Stimulated activated CD8-positive, alpha-beta memory T cell treated with anti-CD3 and anti-CD28 coated beads, Interleukin-7, amount 100 ng/mL, for 24 hours (primary cell): ENCODE measurements around the gene PRKCD.

Source experiments
- DNase-seq: peaks from one replicate; pipeline ENCODE4 v3.0.0-alpha.2; 2020; ENCODE audit warnings: low read depth

Gene PRKCD

DNA sequence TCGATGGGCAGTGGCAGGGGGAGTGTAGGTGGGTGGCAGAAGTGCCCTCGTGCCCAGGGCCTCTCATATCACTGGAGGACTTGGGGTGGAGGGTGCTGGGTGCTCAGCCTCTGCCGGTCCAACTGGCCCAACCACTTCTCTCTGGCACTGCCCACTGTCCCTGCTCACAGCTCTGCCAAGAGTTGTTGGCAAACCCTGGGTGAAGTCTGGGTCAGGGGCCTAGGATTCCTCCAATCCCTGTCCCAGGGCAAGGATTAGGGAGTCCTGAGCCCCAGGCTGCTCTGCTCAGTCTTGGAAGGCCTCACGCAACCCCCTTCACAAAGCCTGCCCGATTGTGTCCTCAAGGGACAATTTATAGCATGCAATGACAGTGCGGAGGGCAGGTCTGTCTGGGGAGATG is 5.2 kb upstream of the PRKCD start:
- no peak for DNase-seq

DNA sequence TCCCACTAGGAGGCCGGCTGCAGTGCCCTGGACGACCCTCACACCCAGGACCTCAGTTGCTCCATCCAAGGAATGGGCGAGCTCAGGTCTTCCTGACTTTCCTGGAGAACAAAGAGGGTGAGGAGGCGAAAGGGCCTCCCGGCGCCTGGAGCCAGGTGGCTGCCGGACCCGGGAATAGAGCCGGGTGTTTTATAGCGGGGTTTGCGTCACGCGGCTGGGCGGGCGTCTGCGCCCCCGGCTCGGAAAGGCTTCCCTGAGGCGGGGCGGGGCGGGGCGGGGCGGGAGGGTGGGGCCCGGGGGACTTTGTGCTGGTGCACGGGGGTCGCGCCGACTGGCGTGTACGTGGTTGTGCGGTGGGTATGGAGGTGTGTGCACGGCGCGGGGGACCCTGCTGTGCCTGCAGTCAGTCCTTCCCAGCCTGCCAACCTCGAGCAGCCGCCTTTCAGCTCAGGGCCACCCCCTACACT is 4.6 kb upstream of the PRKCD start:
- DNase-seq: no peak

DNA sequence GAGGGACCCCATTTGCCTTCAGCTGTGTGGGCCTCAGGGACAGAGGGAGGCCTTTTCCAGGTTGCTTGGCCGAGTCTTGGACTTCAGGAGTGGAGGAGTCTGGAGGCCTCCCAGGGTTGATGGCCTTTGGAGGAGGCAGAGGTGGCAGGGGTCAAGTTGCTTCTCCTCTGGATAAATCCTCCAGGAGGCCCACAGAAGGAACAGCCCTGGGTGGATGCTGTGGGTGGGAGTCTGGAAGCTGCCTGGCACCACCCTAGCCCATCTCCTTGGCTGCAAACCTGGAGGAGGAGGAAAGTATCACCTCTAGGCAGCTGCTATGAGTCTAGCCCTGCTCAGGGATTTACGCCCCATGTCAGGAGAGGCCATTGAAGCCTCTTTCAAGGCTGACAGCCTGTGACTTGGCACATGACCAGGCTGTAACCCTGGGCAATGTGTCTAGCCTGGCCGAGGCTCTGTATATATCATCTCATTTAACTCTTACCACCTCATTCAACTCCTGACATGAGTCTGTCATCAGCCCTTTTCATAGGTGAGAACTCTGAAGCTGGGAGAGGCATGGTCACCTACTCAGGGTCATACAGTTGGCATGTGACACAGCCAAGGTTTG is 2.9 kb upstream of the PRKCD start:
- DNase-seq: no peak

DNA sequence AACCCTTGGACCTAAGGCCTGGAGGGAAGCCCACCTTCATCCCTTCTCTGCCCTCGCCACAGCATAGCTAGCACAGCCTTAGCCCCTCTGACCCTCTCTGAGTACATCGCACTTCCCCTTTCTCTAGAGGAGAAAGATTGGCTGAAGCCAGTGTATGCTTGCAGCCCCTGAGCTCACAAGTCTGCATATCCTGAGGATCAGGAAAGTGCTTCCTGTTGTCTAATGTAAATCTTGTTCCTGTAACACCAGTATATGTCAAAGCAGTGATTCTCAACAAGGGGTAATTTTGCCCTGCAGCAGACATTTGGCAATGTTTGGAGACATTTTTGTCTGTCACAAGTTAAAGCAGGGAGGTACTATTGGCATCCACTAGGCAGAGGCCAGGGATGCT is 2.2 kb upstream of the PRKCD start:
- DNase-seq: no peak

DNA sequence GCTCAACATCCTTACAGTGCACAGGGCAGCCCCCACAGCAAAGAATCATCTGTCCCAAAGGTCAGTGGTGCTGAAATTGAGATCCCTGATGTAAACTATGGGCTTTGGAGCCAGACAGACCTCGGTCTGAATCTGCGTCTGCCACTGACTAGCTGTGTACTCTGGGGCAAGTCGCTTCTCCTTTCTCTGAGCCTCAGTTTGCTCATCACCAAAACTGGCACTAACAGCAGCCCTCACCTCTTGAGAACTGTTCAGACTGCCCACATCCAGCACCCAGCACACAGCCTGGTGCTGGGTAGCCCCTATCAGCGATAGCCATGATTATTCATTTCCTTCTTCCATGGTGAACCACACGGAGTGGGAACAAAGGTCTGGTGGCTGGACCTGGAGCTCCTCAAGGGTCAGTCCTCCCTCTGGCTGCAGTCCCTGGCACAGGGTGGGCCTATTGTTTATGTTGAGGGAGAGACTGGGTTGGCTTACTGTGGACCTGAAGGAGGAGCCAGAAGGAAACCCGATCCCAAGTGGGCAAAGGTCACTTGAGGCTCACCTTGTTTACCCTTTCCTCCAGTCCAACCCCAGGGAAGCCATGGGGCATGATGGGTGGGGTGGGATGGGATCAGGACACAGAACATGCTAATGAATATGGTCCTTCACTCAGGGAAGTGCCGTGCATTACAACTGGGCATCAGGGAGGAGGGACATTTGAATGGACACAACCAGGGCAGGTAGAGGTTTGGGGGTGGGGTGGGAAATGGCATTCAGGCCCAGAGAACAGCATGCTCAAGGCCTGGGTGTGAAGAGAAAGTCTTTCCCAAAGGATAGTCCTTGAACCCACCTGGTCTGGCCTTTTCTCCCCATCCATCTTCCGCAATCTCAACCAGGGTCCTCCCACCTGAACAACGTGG is 1.6 kb upstream of the PRKCD start:
- DNase-seq: no peak

DNA sequence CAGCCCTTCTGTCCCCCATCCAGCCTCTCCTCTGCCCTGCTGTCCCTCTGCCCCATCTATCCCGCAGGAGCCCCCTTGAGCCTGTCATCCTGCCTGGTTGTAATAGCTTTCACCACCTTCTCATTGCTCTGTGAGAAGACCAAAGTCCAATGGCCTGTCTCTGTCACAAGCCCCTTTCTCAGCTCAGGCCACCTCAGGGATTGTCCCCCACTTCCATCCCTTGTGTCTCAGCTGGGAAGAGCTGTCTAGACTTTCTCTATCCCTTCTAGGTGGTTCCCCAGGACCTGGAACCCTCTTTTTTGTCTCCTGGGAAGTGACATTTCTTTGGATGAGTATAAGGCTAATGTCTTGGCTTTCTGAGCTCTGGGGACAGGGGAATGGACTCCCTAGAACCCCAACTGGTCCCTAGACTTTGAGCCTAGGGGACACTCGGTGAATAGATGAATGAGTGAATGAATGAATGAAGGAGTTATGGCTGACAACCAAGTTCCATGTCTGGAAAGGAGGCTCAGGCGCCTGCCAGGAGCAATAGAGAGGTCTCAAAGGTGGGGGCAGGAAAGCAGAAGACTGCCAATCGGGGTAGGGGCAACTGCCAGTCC is 849 bp upstream of the PRKCD start:
- no peak for DNase-seq

DNA sequence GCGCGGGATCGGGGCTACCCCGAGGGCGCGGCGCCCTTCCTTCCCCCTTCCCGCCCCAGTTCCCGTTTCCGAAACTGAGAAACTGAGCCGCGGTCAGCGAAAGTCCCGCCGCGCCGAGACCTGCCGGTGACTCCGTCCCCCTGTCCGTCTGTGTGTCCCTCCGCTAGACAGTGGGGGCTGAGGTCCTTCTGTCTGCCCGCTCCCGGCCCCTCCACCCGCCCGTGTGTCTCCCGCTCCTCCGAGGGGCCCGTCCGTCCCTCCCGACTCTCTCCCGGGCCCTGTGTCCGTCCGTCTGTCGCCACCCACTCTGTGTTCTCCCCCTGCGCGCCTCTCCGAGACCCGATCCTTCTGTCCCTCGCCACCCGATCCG is 426 bp downstream of the PRKCD start:
- DNase-seq: no peak

DNA sequence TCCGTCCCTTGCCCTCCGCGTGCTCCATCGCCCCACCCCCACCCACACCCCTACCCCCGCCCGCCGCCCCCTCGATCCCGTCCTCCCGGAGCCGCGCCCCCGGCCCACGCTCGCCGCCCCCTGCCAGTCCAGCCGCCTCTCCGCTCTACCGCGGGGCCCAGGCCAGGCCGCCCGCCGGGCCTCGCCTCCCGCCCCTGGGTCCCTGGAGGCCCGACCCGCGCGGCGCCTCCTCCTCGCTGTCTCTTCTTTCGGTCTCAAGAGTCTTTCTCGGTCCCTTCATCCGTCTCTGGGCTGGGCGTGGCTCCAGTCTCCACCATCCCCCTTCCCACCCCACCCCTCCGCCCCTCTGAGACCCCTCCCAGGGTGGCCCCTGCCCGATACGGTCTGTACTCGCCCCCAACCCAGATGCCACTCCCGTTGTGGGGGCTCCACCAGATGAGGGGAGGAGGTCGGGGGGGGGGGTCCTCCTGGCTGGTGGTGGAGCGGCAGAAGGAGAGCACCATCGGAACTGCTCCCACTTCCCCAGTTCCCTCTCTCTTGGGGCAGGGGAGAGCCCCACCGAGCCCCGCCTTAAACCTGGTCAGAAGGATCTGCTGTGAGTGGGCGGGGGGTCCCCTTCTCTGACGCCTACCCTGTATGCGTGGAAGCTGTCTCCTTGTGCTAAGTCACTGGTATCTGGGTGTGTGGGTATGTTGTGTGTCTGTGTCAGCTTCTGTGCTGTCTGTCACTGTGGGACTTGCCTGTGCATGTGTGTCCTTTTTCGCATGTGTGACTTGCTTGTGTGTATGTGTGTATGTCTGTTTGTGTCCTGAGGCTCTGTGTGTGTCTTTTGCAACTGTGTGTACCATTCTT is 1.0 kb downstream of the PRKCD start:
- no peak for DNase-seq

DNA sequence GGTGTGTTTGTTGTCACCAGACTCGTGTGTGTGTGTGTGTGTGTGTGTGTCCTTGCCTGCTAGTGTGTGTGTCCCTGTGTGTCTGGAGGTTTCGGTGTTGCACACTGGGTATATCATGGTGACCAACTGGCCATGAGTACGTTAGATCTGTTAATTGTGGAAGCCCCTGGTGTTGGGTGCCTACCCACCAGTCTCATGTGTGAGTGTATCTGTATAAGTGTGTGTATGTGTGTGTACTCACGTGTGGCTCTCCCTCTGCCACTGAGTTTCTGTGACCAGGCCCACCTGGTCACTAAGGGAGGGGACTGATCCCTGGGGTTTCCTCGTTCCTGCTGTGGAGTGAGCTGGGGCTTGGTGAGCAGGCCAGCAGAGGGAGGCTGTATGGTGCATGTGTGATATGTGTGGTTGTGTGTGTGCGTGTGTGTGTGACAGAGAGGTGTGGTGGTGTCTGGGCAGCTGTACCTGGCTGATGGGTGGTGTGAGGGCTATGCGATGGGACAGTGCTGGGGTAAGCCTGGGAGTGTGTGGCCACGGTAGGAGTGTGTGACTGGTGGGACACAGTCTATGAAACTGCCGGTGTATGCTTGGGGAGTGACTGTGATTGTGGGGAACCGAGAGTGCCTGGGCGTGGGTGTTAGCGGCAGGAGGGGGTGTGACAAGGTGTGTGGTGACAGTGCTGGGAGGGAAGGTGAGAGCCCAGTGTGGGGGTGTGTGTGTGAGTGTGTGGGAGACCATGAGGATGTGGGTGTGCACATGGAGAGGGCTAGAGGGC is 1.8 kb downstream of the PRKCD start:
- DNase-seq: no peak

DNA sequence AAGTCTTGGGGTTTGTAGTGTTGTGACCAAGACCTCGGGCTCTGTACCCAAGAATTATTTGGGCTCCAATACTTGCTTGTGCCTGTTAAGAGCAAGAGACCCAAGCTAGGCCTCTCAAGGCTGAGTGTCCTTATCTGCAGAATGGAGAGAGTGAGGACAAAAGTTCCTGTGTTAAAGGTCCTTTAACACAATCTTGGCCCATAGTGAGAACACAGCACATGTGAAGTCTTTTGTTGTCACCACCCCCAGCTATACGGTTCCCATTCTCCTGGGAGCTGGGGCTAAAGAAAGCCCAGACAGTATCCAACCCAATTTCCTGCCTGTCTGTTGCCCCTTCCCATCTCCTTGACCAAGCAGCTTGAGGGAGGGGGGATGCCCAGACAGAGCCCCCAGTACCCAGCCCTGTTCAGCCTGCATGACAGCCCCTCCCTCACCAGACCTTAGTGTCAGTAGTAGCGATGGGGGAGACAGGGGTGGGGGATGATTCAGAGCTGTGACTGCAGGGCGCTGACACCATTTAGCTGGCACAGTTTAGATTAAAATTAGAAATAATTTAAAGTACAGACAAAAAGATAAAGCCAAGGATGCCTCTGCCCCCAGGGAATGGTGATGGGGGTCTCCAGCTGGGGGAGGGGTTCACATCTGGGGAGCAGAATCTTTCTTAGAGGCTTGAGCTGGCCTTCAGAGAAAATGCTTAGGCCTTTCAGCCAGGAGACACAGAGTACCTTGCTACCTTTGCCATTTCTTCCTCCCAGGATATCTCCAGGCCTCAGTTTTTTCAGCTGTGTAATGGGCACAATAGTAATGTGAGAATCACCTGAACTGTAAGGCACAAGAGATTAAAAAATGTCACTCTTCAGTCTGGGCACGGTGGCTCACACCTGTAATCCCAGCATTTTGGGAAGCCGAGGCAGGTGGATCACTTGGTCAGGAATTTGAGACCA is 2.7 kb downstream of the PRKCD start:
- no peak for DNase-seq

DNA sequence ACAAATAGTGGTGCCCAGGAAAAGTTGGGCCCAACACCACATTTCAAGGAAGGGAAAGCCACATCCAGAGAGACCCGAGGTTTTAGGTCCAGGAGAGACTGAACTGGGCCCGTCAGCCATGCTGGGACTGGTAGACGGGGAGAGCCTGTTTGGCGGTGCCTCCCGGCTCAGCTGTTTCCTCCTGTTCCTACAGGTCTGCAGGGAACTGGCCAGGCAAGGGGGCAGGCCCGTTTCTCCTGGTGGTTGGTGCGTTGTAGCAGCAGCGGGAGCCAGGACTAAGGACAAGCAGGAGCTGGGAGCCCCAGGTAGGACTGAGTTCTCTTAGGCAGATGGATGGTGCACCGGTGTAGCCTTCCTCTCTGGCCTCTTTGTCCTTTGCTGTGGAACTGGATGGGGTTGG is 3.9 kb downstream of the PRKCD start:
- DNase-seq: no peak

DNA sequence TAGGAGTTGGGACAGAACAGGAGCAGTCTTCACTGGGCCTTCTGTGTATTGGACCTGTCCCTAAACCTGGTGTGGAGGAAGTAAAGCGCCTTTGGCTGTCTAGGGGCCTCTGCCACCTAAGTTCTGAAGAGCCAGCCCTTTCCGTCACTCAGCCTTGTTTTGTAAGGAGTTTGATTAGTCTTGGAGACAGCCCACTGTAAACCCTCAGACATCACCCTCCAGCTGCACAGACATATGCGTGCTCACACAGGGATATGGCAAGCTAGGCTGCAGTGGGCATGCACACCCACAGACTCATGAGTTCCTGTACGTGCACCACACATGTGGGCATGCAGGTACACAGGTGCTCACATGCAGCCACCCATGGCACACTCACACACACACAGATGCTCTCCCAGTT is 5.2 kb downstream of the PRKCD start:
- no peak for DNase-seq

DNA sequence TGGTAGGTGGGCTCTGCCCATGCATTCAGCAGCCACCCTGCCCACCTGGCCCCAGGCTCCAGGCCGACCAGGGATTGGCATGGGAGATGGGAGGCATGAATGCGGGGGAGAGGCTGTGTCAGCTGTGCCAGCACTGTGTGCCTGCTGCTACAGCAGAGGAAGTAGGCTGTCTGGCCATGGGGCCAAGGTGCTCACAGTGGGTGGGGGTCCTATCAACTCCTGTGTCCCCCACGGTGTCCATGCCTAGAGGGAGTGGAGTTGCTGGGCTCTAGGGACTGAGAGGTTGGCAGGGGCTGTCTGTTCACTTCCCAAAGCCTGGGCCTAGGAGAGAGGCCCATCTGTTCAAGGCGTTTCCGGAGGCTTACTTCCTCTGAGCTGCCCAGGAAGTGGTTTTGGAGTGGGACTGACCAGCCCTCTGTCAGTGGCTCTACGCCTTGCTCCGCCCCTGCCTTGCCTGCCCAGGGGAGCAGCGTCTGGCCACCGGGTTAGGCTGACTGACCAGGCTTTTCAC is 5.8 kb downstream of the PRKCD start:
- no peak for DNase-seq

DNA sequence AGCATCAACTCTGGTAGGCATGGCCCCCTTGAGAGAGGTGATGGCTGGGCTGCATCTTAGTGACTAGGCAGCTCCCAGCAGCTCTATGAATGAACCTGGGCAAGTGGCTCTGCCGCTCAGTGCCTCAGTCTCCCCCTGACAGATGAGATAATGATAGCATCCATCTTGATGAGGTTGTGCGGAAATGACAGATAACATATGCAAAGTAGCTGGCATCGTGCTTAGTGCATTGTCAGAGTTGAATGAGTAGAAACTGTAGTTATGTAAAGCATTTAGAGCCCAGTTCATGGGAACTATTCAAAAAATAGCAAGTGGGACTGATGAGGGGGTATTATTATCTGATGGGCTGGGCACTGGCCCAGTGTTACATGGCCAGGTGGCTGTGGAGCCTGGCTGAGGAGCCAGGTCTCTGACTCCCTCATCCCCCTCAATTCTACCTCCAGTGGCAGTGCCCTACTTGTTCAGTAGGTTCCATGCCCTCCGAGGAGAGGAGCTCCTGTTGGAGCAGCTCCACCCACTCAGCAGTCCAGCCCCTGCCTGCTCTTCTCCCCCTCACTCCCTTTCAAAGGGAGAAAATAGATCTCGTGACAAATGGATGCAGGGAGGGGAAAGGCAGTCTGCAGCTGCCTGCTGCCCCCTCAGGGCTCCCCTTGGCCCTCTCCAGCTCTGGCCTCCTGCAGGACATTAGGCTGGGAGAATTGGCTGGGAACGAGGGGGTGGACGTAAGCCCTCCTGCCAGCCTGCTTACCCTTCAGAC is 6.6 kb downstream of the PRKCD start:
- no peak for DNase-seq

DNA sequence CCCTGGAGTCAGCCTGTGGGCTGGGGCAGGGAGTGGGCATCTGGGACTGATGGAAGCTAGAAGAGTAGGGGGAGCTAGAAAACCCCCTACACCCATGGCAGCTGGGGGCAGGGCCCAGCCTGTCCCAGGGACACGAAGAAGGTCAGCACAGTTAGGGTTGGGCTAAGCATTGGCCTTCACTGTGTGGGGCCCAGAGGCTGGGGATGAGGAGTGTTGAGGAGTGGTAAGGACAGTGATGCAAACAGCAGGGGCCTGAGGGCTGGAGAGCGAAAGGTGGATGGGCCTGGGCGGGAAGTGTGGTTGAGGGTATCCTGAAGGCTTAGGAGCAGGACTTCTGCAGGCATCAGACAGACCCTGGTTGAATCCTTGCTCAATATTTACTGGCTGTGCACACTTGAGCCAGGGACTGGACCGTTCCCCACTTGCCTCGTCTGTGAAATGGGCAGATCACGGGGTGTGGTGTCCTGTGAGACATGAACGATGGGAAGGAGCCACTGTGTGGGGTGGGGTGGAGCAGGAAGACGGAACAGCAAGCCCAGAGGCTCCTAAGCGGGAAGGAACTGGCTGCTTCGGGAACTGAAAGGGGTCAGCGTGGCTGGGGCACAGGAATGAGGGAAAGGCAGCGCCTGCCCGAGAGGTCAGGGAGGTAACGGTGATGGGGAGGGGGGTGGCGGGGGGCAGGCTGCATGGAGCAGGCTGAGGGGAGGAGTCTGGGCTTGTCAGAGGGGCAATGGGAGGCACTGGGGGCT is 7.3 kb downstream of the PRKCD start:
- no peak for DNase-seq

DNA sequence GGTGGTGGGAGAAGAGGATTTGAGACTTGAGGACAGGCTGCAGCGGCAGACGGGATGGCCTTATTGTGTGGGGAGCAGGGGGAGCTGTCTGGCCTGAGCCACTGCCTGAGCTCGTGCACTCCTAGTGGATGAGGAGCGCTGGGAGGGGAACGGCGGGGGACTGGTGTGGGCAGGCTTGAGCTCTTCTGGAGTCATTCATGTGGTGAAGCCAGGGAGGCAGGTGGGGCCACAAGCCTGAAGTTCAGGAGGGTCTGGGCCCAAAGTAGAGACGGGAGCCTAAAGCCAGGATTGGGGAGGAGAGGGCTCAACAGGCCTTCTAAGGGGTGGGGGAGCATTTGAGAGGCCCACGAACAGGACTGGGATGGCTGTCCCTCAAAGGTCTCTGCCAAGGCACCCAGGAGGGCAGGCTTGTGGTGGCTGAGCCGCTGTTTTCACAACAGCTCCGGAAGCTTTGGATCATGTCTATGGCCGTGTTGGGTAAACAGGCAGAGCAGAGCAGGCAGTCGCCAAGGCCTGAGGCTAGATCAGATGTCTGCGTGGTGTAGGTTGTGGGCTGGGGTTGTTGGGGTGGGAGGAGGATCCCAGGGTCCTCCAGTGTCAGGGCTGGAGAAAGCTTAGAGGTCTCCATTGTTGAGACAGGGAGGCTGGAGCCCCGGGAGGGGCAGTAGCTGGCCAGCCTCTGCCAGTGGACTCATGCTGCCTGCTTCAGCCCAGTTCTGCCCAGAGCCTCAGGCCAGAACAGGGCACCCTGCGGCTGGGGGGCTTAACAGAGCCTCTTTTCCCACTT is 8.2 kb downstream of the PRKCD start:
- DNase-seq: no peak

DNA sequence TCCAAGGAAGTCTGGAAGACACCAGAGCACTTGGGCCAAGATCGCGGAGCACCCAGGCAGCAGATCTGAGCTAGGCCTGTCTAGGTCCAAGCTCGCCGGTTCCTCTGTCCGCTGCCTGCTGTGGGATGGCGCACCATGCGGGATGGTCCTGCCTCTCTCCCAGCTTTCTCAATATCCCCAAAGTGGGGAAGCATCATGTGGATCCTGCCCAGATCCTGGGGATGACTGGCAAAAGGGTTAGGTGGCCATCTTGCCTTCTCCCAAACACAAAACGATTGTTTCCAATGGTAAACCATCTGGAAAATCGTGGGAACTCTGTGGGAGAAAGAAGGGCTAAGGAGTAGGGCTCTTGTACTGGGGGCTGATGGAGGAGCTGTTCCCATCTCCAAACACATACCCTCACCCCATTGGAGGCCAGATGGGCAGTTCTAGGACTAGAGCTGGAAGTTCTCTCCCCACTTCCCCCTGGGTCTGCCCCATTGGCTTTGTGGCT is 8.9 kb downstream of the PRKCD start:
- DNase-seq: no peak
